Endometrium (tissue), 2 donors: ENCODE results near the gene TMEM179B.
"Not testable (repeated sequence)": the region's sequence is repeated elsewhere in the genome, so short reads cannot be mapped to it uniquely, and the experiment has no call there.

Source experiments
- FAIRE-seq: peaks from 2 replicates; lab custom pipeline; 2012; peaks lifted over from hg19 to GRCh38; lab: Jason Lieb, UNC
- donor health status: control.
- donor health status: control.

The TMEM179B gene

DNA sequence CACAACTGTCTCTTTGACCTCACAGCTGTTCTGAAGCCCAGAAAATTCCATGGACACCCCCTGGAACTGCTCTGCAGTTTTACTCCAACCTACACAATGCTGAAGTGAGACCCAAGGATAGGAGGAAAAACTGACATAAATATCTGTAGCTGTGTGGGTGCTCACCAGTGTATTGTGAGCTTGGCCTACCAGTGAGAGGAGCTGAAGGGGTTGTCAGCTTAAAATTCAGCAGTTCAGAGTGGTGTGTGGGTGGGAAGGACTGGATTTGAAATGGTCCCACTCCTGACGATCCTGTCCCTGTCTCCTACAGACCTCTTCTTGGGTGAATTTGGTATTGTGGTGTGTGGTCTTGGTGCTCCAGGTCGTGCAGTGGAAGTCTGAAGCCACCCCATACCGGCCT, 2.4 kb downstream of the TMEM179B start:
- no peak for FAIRE-seq

DNA sequence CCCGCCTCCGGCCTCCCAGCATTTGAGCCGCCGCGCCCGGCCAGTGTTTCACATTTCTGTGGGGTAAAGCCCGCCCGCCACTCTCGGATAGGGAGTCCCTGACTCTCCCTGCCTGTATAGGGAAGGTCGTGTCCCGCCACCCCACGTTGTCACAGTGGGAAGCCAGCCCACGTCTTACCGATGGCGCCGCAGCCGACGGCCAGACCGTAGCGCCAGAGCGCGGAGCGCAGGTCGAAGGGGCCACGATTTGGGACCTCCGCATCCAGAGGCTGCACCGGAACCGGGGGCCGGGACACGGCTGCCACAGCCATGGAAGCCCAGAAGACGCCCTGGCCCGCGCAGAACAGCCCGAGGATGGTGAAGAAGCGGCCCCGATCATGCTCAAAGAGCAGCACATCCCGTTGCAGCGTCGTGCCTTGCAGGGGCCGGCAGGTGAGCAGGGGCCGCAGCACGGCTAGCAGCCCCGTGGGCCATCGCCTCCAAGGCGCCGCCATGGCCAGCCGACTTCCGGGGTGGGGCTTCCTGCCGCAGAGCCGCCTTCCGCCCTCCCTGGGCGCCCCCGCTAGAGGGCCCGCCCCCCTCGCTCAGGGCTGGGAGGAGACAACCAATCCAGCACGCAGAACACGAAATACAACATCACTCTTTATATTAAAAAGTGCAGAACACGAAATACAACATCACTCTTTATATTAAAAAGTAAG, 4.4 kb downstream of the TMEM179B start, which contains the start of gene TMEM223:
Gene TMEM223 (minus strand): TSS at position 506 of the 701 bp plus-strand sequence. CDS start 12 bp downstream, at position 494.
- FAIRE-seq = no peak

DNA sequence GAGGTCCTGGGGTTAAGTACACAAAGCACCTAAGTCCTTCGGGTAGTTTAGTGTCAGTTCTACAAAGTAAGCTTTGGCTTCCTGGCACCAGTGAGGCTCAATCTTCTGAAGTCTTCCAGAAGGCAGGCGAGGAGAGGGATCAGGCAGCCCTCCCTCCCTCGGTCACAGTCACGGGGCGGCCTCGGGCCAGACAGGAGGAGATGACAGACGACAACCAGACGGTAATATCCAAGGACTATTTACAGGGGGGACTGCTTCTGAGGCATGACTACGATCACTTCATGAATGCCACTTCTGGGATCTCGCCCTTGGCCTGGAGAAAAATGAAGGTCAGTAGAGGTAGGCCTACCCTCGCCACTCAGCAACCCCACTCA, 5.0 kb downstream of the TMEM179B start:
- no peak for FAIRE-seq

DNA sequence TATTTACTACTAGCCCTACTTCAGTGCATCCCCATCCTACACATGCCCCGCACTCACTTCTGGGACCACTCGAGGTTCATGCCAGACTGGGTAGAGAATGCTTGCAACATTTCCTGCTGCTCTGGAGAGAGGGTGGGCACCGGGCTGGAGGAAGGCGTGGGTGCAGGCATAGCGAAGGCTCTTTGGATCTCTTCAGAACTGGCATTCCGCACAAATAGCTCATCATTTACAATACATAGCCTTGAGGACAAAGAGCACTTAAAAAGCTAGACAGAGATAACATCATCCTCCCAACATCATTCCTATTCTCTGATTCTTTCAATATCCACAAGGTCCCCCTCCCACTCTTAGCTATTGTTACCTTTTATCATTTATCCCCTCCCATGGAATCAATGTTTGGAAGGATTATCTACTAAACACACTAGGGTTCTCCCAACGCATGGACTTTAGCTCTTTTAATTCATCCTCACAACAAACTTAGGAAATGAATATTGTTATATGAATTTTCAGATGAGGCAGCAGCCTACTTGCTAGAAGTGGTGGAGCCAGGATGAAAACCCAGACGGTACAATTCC, 7.1 kb downstream of the TMEM179B start:
- FAIRE-seq = no peak

DNA sequence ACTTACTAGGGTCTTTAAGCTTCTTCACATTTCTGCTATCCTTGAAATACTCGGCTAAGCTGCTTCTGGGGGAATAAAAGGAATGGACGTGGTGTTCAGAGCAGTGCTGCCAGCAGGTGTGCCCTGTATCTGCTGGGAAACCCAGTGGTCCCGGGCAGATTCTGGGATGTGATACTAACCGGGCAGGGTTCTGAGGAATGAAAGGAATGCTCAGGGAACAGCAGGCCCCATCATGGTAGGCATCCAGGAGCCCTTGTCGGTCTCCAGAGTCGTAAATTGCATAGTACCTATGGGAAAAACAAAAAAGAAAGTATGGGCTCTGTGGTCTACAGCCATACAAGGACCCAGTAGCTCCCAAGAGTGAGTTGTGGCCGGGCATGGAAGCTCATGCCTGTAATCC, 9.1 kb downstream of the TMEM179B start:
- no peak for FAIRE-seq

DNA sequence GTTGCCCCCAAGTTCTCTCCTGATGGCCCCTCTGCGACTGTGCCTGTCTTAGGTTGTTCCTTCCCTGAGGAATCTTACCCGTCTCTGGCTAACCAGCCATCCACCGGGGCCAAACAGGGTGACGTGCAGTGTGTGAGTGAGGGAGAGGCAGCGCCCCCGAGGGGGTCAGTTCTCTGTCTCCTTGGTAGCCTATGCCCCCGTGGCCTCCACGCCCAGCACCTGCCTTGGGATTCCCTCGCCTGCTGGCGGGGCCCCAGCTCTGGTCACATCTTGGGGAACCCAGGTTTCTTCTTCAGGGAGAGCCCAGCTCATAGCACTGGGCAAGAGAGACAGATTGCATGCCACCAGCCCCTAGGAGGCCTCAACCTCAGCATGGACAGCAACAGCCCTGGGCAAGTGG, 12.3 kb downstream of the TMEM179B start:
- no peak for FAIRE-seq

DNA sequence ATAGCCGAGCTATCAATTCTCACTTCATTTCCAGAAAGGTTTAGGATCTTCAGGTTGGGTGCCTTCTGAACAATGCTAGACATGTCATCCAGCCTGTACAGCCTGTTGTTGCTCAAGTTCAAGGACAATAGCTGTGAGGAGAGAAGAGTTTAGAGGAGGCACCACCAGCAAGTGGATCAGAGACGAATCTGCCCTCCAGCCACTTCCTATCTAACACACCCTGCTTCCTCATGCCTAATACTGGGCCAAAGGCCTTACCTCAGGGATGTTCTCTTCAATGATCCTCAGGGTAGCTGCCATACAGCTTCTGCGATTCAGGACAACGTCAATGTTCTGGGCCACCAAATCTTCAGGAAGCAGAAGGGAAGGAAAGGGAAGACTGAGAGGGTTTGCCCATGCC, 13.9 kb downstream of the TMEM179B start:
- FAIRE-seq = no peak

DNA sequence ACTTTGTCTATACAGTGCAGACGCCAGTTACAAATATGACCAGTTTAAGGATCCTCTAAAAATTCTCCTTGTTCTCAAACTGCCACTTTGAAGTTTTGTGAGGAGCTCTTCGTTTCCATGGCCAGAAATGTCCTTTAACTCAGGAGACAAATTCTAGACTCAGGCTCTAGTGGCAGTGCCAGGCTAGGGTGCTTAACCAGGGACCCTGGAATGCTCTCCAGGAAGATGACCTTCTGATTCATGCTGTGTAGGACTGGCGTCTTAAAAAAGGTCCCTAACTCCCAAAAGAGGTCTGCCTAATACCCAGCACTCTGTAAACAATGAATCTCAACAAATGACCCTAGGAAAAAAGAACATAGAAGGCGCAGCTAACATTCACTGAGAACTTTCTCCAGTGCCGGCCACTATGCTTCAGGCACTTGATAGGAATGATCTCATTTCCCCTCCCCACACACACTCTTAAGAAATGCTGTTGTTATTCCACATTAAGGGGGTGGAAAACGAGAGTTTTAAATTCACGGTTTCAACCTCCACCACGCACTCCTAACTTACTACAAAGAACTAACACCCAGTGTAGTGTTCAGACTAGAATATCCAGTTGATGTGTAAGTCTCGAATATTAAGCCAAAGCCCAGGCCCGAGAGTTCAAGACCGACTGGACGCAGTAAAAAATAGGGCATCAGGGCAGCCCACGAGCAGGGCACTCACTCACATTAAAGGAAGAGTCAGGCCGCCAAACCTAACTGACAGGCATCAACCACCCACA, 17.3 kb downstream of the TMEM179B start:
- no peak for FAIRE-seq

DNA sequence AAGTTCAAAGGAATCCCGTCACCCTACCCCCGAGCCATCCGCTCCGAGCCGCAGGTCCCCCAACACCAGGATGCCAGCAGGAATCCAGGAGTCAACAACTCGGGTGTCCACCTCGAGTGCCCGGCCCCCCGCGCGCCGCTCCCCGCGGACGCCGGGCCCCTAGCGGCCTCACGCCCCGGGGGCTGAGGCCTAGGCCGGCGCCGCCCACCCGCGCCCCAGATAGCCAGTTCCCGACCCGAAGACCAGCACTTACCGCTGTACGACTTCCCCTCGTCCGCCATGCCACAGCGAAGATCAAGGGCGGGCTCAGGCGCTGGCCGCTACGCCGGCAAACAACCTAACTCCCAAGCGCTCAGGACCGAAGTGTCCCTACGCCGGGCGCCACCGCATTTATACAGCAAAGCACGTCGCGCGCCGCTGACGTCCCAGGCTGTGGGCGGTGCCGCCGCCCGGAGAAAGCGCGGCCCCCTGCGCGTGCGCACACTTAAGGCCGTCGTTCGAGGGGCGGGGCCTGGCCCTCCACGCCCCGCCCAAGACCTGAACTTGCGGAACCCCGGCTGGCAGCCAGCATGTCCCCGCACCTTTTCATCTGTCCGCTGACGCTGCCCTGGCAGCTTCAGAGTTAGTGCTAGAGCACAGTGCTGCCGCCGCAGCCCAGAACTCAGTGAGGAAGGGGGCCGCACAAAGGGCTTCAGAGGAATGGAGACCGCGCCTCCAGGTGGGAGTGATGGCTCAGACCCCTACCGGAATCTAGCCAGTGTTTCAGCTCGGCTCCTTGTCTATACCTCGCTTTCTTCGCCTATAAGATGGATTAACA, 18.1 kb downstream of the TMEM179B start, which contains the start of gene NXF1:
Gene NXF1 (minus strand): TSS at position 365 of the 817 bp plus-strand sequence. CDS start 84 bp downstream, at position 281.
- no peak for FAIRE-seq

DNA sequence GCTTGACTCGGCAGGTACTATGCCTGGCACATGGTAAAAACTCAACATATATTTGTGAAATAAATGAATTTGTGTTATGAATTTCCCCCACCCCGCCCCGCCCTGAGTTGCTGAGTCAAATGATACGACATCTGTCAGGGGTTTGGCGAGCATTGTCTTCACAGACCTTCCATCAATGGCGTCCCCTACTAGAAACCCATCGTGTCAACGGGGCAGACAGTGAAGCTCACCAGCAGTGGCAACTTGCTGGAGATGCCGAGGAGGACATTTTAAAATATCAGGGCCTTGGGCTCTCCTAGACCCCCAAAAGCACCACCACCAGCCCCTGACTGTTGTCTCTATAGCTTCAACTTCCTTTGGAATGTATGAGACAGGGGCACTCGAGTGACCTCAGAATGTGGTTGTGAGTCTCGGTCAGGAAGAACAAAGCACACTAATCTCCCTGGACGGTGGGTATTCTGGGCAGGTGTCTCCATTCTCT, 18.8 kb downstream of the TMEM179B start:
- FAIRE-seq = no peak

DNA sequence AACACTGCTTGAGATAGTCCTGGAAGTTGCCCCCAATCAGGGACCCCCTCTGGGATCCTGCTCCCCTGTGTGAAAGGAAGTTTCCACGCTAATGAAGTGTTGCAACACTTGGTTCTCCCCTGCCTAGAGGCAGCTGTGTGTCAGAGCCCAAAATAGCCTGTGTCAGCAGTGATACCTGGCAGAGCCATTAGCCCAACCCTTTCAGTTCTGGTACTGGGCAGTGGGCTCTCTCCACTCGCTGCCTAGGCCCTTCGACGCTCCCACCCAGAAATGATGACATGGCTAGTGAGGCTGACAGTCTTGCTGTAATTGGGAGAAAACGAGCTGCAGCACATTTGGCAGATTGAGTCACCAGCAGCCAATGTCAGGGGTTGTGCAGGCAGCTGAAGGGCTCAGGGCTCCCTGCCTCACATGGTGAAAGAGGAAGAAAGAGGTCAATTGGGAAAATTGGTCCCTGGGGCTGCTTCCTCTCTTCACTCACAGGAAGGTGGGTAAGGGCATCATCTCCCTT, 19.5 kb downstream of the TMEM179B start:
- FAIRE-seq = no peak

DNA sequence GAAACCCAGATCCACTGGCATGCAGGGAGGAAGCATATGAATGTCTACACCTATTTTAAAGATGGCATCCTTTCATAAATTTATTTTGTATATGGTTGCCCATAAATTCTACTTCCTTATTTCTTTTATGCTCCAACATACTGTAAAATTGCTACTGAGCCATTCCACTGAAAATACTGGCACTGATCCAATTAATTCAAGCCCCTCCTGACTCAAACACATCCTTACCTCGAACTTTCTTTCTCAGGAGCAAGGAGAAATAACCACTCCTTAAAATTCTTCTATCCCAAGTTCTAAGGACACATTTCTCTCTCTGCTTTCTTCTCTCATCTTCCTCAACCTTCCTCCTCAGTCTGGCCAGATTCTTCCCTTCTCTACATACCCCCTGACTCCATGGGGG, 23.5 kb downstream of the TMEM179B start:
- FAIRE-seq = no peak

DNA sequence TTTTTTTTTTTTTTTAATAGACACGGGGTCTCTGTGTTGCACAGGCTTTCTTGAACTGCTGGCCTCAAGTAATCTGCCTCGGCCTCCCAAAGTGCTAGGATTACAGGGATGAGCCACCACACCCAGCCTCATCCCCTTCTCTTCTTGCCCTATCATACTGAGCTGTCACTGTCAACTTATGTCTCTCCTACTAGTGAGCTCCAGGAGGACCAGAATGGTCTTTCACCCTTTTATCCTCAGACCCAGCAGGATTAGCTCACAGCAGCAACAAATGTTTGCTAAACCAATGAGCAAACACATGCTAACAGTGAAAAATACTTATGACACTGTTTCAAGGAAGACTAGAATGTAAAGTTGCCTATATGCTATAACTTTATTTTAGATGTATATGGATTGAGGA, 24.5 kb downstream of the TMEM179B start:
- no peak for FAIRE-seq

DNA sequence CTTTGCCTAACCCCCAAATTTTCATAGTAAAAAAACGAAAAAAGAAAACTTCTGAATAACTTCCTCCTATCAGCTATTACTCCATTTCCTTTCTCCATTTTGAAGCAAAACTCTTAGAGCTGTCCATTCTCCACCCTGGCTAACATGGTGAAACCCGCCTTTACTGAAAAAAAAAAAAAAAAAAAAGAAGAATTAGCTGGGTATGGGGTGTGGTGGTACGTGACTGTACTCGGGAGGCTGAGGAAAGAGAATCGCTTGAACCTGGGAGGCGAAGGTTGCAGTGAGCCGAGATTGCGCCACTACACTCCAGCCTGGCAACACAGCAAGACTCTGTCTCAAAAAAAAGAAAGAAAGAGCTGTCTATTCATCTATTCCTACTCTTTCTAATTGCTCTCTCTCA, 29.4 kb downstream of the TMEM179B start:
- FAIRE-seq = no peak

DNA sequence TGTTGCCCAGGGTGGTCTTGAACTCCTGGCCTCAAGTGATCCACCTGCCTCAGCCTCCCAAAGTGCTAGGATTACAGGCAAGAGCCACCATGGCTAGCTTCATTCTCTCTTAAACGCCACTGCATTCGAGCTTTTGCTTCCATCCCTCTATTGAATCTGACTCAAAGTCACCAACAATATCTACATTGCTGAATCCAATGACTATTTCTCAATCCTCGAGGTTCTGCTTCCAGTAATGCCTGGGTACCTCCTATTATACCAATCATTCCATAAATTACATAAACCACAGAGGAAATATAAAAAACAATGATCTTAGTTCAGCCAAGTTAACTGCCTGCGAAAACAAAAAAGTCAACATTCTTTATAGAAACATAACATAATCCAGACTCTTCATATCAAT, 29.9 kb downstream of the TMEM179B start:
- no peak for FAIRE-seq

DNA sequence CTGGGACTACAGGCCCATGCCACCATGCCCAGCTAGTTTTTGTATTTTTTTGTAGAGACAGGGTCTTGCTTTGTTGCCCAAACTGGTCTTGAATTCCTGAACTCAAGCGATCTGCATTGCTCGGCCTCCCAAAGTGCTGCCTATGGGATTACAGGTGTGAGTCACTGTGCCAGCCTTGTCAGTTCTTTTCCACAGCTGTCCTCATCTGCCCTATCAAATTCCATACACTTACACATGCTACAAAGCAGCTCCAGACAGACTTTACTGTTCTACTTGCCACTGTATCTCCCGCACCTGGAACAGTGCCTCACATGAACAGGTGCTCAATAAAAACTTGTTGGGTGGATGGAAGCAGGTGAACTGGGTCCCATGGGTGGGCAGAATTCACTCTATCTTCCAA, 36.5 kb downstream of the TMEM179B start:
- no peak for FAIRE-seq

DNA sequence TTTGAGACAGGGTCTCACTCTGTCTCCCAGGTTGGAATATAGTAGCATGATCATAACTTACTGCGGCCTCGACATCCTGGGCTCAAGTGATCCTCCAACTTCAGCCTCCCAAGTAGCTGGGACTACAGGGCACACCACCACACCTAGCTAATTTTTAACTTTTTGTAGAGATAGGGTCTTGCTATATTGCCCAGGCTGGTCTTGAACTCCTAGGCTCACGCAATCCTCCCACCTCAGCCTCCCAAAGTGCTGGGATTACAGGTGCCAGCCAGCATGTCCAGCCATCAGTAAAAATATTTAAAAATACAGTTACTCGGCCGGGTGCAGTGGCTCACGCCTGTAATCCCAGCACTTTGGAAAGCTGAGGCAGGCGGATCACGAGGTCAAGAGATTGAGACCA, 40.9 kb downstream of the TMEM179B start:
- not testable (repeated sequence) for FAIRE-seq

DNA sequence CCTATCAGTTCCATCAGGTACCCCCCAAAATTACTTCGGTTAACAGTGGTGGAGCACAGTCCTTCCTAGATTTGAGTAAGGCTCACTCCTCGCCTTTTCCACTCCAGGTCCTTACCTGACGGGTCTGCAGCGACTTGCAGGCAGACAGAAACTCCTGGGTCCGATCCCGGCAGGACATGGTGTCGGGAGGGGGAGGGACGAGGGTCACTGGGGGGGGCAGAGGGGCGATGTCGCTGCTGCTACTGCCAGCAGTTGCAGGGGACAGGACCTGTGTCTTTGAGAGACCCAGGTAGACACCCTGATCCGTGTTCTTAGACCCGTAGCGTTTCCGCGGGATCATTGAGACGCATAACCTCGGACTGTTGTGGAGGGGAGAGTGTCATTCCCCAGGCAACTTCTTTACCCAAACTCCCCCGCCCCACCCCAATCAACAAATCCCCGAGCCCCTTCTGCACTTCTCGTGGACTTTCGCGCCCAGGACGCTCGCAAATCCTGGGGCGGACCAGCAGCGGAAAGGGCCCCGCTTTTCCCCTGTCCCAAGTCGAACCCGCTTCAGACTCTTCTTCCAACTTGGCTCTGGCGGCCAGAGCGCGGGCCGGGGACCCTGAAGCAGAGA, 43.8 kb downstream of the TMEM179B start:
- no peak for FAIRE-seq

DNA sequence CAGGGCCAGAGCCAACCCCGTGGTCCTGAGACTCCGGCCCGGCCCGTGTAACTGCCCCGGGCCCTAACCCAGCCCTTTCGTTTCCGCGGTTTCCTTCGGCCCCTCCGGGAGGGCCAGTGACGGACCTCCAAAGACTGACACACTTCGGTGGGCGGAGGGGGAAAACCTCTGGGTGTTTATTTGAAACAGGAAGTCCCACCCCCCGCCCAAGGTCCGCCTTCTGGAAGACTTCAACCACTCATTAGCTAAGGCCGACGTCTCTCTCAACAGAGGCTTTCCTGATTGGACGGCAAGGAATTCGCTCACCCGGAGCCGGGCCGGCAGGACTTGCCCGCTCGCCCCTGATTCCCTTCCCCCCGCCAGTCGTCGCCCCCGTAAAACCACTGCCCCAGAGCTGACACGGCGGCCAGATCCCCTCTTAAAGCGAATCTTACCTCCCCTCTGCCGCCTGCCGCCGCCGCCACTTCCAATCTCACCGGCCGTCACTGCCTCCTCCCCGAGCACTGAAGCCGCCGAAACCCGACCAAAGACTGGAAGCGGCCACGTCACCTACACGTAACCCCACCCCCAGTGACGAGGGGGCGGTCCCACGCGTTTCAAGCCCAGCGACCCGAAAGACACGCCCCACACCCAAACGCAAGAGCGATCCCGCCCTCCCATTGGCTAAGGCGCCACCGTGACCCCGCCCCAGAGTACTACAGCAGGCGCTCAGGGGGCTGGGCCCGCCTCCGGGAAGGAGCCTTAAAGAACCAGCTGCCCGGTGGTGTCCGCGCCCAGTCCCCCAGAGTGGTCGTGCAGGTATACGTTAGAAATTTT, 44.5 kb downstream of the TMEM179B start, which contains the start of gene STX5:
Gene STX5 (minus strand): TSS at position 532 of the 816 bp plus-strand sequence. CDS start 808 bp downstream, outside the sequence.
- peak; percentile 91 for FAIRE-seq
